Measurements from ENCODE around the gene UTF1. TPM values are rescaled to one million over a fixed set of nuclear protein-coding genes. Genes with fewer than 3 reads are reported as not detected.

Gene UTF1
- total RNA-seq, 4 donors from 2014 or later: not detected

- no peak for ATAC-seq
- Histone ChIP-seq H3K4me3 (no peak overlapping the region), H3K4me1 (no peaks in the 10 kb centered on the region), H3K36me3 (no peaks in the 10 kb centered on the region), H3K9me3 (no peaks in the 10 kb centered on the region), H3K27me3 (peaks cover 52% of the 10 kb centered on the region), H3K27ac (no peak overlapping the region)
- TF ChIP-seq EP300 (IDR thresholded peaks at IDR 0.05): no peak
- 87 to 100% methylated on average over 1 to 11 of the region's 32 CpGs for WGBS, 2 donors (ENCODE audit: low coverage in 1 of 2)
Observed at GRCh38 chr10:133213641-133214467, 16.2 kb upstream of the UTF1 start.

- peak; percentile 28 for ATAC-seq
- Histone ChIP-seq H3K27ac (no peak overlapping the region), H3K36me3 (no peaks in the 10 kb centered on the region), H3K4me3 (no peak overlapping the region), H3K9me3 (no peaks in the 10 kb centered on the region), H3K4me1 (no peaks in the 10 kb centered on the region), H3K27me3 (peaks cover 61% of the 10 kb centered on the region)
- 100% methylated on average over 3 of the region's 28 CpGs; no CpG with 5 or more reads in 1 of the 2 donors for WGBS, 2 donors (ENCODE audit: low coverage in 1 of 2)
- TF ChIP-seq EP300 (IDR thresholded peaks at IDR 0.05) (no peak), POLR2A (IDR thresholded peaks at IDR 0.05) (no peak), POLR2AphosphoS5 (IDR thresholded peaks at IDR 0.05) (no peak), CTCF (IDR thresholded peaks at IDR 0.05) (no peak)
Observed at GRCh38 chr10:133214468-133215410, 15.3 kb upstream of the UTF1 start.

GRCh38 chr10:133215586-133215985, 14.4 kb upstream of the UTF1 start:
- no CpG with 5 or more reads among the region's 27 CpGs for WGBS, 2 donors (ENCODE audit: low coverage in 1 of 2)
- Histone ChIP-seq H3K27me3 (peaks cover 66% of the 10 kb centered on the region), H3K36me3 (no peaks in the 10 kb centered on the region), H3K4me3 (no peak overlapping the region), H3K4me1 (no peaks in the 10 kb centered on the region), H3K27ac (no peak overlapping the region), H3K9me3 (no peaks in the 10 kb centered on the region)
- no peak for ATAC-seq
- TF ChIP-seq POLR2AphosphoS5 (IDR thresholded peaks at IDR 0.05) (no peak), POLR2A (IDR thresholded peaks at IDR 0.05) (no peak)

GRCh38 chr10:133216776-133217175, 13.2 kb upstream of the UTF1 start:
- no peaks in the 10 kb centered on the region for H3K4me1 ChIP-seq
- no peak overlapping the region for H3K4me3 ChIP-seq
- no peak for TF ChIP-seq POLR2A (IDR thresholded peaks at IDR 0.05)
- TF ChIP-seq EP300 (IDR thresholded peaks at IDR 0.05): no peak
- no peak for TF ChIP-seq CTCF (IDR thresholded peaks at IDR 0.05)
- TF ChIP-seq POLR2AphosphoS5 (IDR thresholded peaks at IDR 0.05): no peak
- 83 to 90% methylated on average over 8 to 15 of the region's 26 CpGs for WGBS, 2 donors (ENCODE audit: low coverage in 1 of 2)
- no peak overlapping the region for H3K27ac ChIP-seq
- no peaks in the 10 kb centered on the region for H3K9me3 ChIP-seq
- no peaks in the 10 kb centered on the region for H3K36me3 ChIP-seq
- no peak for ATAC-seq
- H3K27me3 ChIP-seq: peaks cover 65% of the 10 kb centered on the region

GRCh38 chr10:133217800-133218589, 12.0 kb upstream of the UTF1 start:
- 87 to 90% methylated on average over 2 to 17 of the region's 25 CpGs for WGBS, 2 donors (ENCODE audit: low coverage in 1 of 2)
- Histone ChIP-seq H3K27ac (no peak overlapping the region), H3K4me1 (no peaks in the 10 kb centered on the region), H3K4me3 (no peak overlapping the region), H3K36me3 (no peaks in the 10 kb centered on the region), H3K27me3 (peaks cover 54% of the 10 kb centered on the region), H3K9me3 (no peaks in the 10 kb centered on the region)
- no peak for ATAC-seq
- no peak for TF ChIP-seq POLR2AphosphoS5 (IDR thresholded peaks at IDR 0.05)
- TF ChIP-seq CTCF (IDR thresholded peaks at IDR 0.05): no peak
- no peak for TF ChIP-seq EP300 (IDR thresholded peaks at IDR 0.05)
- no peak for TF ChIP-seq POLR2A (IDR thresholded peaks at IDR 0.05)
